ENCODE measurements around the gene CDC42.

DNA sequence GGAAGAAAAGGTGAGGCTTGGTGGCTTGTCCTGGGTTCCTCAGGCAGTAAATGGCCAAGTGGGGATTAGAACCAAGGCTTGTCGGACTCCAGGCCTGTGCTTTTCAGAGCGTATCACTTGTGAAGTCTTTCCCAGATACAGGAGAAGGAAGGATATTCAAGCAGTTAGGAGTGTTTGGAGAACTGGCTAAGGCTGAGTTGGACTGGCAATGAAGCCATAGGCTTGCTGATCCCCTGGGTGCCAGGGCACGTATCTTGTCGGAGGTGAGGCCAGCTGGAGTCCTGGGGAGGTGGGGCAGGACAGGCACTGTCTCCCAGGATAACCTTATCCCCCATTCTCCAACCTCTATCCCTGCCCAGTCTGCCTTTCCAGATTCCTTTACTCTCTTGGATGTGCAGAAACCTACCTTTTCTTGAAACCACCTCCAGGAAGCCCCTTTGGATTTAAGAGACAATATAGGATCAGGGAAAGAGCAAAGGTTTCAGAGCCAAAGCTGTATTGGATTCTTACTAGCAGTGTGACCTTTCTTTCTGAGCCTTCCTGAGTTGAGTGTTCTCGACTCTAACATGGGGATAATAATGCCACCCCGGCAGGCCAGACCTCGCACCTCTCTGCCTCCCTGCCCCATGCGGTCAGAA lies 72.2 kb downstream of the CDC42 start:
- TF ChIP-seq POLR2A (IDR thresholded peaks at IDR 0.05; ENCODE audit: low read length) = no peak
- TF ChIP-seq GATA1 (IDR thresholded peaks at IDR 0.05; ENCODE audit: low read depth, low read length) = no peak

Measured in erythroblast (primary cell).